Fibroblast of mammary gland (primary cell): Measurements from ENCODE around the gene PACS2.

ENCODE experiments used
- DNase-seq: peaks from one replicate; pipeline ENCODE4 v3.0.0-alpha.2; 2010; ENCODE audit warnings: low read depth
- H3K4me3 ChIP-seq: 2 replicates; pipeline ENCODE4 v1.5.1; 2011; ENCODE audit warnings: low read depth, mild to moderate bottlenecking, low read length, moderate library complexity; ENCODE audit not compliant: control insufficient read depth
- CTCF ChIP-seq: conservative IDR thresholded peaks from 2 replicates; pipeline ENCODE4 v1.5.1; 2011; ENCODE audit warnings: low read depth, low read length, inconsistent platforms; ENCODE audit not compliant: control insufficient read depth, insufficient read depth

The PACS2 gene

GRCh38 chr14:105436402-105436801 lies 121.9 kb downstream of the PACS2 start:
- H3K4me3 ChIP-seq: no peak overlapping the region
- no peak for DNase-seq
- TF ChIP-seq CTCF: no peak

- H3K4me3 ChIP-seq: no peak overlapping the region
- no peak for TF ChIP-seq CTCF
- no peak for DNase-seq
Measured at GRCh38 chr14:105436891-105437722, 122.6 kb downstream of the PACS2 start.

GRCh38 chr14:105437723-105438500 lies 123.4 kb downstream of the PACS2 start:
- no peak overlapping the region for H3K4me3 ChIP-seq
- no peak for DNase-seq
- no peak for TF ChIP-seq CTCF

- no peak for TF ChIP-seq CTCF
- H3K4me3 ChIP-seq: no peak overlapping the region
- DNase-seq: no peak
Measured at GRCh38 chr14:105439179-105439578, 124.6 kb downstream of the PACS2 start.

GRCh38 chr14:105439710-105440553 lies 125.4 kb downstream of the PACS2 start:
- no peak for TF ChIP-seq CTCF
- no peak overlapping the region for H3K4me3 ChIP-seq
- DNase-seq: no peak

- no peak for TF ChIP-seq CTCF
- DNase-seq: no peak
- no peak overlapping the region for H3K4me3 ChIP-seq
Measured at GRCh38 chr14:105440554-105440900, 126.0 kb downstream of the PACS2 start.
